Stimulated activated CD8-positive, alpha-beta memory T cell treated with anti-CD3 and anti-CD28 coated beads, Interleukin-15, amount 100 ng/mL, for 4 hours (primary cell): ENCODE data around the gene CCSER2.
"Not testable (repeated sequence)": the region's sequence is repeated elsewhere in the genome, so short reads cannot be mapped to it uniquely, and the experiment has no call there.

Experiments
- DNase-seq, 2 donors: peaks; one replicate each; pipeline ENCODE4 v3.0.0-alpha.2; 2020; ENCODE audit warnings: low read depth in 2 of 2

The CCSER2 gene

DNA sequence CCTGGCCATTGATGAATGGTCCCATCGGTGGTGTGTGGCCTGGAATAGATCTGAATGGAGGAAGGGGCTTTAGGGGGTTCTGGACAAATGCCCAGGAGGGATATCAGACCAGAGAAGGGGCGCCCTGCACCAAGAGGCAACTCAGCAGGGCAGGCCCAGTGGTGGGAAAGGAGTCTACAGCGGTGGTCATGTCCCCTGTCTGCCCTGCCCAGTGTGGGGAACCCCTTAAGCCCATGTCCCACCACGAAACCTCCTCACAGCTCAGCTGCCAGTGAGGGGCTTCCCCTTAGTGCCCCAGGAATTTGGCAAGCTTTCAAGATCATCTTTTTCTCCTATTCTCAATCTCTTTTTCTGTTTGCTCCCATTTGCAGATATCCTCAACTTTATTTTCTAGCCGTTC lies 14.1 kb upstream of the CCSER2 start:
- no peak for DNase-seq

DNA sequence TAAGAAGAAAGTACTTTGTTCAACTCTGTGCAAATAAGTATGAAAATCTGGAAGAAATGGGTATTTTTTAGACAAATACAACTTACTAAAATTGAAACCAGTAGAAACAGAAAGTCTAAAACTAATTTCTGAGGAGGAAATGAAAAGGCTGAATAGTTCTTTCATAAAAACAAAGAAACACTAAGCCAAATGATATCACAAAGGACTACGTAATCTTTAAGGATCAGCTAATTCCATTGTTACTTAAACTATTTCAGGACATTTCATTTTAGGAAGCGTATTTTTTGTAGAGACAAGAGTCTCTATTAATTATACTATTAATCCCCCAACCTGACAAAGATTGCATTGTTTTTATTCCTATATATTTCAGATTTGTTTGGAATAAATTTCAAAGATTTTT lies 11.2 kb upstream of the CCSER2 start:
- DNase-seq: no peak

DNA sequence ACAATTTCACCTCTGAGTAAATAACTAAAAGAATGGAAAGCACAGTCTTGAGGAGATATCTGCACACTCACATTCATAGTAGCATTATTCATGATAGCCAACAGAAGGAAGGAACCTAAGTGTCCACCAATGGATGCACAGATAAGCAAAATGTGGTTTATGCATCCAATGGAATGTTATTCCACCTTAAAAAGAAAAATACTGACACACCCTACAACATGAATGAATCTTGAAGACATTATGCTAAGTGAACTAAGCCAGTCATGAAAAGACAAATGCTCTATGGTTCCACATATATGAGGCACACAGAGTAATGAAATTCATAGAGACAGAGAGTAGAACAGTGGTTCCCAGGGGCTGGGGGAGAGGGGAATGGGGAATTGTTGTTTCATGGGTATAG lies 6.5 kb upstream of the CCSER2 start:
- DNase-seq: no peak

DNA sequence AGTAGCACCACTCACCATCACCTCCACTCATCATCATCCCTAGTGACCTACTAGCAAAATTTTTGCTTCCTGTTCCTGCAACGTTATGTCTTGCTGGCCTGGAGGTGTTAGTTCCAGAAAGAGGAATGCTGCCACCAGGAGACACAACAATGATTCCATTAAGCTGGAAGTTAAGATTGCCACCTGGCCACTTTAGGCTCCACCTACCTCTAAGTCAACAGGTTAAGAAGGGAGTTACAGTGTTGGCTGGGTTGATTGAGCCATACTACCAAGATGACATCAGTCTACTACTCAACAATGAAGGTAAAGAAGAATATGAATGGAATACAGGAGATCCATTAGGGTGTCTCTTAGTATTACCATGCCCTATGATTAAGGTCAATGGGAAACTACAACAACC lies 4.8 kb upstream of the CCSER2 start:
- DNase-seq: not testable (repeated sequence)

DNA sequence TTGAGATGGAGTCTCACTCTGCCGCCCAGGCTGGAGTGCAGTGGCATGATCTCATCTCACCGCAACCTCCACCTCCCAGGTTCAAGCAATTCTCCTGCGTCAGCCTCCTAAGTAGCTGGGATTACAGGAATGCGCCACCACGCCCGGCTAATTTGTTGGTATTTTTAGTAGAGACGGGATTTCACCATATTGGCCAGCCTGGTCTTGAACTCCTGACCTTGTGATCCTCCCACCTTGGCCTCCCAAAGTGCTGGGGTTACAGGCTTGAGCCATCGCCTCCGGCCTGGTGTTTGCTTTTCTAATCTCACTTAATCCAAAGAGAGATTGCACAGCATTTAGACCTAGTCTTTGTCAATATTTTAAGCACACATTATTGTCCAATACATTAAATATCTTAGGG lies 1.4 kb upstream of the CCSER2 start:
- not testable (repeated sequence) for DNase-seq

DNA sequence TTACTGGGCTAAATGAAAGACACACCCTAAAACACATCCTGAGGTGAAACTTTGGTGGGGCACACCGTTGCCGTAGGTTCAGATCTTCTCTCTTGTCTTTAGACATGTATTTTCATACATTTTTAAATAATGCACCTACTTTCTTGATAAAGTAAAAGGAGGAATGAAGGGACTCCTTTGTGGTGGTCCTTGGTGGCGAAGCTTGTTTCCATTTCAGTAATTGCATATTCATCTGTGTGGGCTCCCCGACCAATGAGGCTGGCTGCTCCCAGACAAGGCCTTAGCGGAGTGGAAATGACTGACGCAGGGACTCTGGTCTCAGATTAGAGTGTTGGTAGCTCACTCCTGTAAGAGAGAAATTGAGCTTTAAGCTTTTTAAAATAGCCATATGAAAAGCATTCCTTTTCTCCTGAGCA lies 815 bp downstream of the CCSER2 start:
- DNase-seq: peak; percentile 29 to 36

DNA sequence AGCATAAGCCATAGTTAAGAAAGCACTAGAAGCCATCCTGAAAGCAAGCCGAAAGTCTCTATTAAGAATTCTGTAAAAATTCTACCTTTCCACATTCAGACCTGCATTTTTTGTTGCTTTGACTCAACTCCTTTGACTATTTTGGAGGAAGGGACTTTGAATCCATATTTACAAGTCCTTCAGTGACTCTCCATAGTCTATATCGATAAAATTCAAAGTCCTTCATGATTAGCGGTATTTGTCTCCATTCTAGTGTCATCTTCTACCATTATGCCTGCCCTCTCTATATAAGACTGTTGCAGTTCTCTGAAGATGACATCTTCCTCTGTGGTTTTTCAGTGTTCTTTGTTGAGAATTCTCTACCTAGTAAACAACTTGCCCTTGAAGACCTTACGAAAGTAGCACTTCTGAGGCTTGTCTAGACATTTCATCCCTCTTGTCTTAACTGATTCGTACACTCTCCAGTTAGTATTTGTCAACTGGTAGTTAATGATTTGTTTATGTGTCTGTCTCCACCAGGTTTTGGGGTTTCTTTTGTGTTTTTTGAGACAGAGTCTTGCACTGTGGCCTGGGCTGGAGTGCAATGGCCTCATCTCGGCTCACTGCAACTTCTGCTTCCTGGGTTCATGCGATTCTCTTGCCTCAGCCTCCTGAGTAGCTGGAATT lies 1.7 kb downstream of the CCSER2 start:
- no peak for DNase-seq

DNA sequence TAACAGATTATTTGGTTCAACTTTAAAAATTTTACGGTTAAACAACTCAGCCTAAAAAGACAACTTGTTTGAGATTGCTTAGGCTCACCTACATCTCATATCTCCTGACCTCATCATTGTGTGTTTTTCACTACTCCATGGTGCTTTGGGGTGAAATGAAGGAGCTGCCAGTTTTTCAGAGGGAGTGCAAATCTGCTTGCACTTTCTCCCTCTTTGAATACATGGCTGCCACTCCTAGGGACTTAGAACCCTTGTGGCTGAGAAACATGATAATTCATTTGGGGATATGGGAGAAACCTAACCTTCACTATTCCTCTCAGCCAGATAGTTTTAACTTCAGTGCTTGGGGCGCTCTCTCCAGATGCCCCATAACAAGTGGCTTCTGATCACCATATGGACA lies 2.7 kb downstream of the CCSER2 start:
- no peak for DNase-seq

DNA sequence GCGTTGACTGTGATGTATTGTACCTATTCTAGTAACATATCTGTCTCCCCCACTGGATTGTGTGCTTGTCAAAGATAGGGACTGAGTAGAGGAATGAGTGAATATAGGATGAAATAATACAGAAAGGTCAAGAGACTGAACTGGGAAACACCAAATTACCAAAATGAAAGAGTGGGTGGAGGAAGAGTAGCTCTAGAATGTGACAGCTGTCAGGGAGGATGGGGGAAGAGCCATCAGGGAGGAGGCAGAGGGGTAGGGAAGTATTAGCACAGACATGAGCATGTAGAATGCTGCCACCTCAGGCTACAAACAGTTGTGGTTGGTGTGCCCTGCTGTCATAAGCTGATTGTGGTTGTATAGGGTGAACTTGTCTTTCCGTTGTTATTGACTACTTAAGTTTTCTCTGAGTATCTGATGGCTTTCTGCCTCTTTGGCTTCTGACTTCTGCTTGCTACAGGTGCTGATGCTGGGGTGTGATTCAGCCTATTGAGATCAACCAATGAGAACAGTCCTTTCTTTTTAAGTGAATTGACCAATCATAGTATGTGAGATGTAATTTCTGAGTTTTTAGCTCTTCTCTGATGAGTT lies 5.6 kb downstream of the CCSER2 start:
- DNase-seq: peak; percentile 40 to 57

DNA sequence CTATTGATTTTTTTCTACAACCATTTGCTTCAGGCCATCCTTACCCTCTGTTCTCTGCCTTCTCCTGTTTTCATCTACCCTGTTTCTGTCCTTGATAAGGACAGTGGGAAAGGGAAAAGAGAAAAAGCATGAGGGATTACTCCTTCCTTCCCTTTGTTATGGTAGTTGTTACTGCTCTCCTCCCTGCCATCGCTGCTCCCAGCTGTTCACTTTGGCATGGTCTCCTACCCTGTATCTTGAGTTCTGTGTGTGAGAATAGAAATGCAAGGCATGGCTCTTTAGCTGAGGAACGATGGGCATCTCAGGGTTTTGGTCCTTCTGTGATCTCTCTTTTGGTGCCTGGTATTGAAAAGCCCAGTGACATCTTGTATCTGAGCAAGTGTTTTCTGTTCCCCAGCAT lies 6.4 kb downstream of the CCSER2 start:
- no peak for DNase-seq

DNA sequence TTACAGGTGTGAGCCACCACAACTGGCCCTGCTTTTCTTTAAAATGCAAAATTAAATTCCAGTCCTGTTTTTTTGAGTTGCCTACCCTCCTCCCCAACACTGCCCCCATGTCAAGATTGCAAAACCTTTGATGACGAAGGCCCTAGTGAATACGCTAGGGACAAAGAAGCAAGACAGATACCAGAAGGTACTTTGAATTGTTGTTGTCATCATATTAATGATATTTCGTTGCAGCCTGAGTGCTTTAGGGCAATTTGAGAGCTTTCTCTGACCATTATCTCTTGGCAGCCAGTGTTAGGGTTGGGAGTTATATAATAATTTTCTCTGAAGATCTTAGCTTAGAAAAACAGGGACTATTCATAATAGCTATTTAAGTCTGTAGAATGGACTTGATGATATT lies 7.1 kb downstream of the CCSER2 start:
- no peak for DNase-seq

DNA sequence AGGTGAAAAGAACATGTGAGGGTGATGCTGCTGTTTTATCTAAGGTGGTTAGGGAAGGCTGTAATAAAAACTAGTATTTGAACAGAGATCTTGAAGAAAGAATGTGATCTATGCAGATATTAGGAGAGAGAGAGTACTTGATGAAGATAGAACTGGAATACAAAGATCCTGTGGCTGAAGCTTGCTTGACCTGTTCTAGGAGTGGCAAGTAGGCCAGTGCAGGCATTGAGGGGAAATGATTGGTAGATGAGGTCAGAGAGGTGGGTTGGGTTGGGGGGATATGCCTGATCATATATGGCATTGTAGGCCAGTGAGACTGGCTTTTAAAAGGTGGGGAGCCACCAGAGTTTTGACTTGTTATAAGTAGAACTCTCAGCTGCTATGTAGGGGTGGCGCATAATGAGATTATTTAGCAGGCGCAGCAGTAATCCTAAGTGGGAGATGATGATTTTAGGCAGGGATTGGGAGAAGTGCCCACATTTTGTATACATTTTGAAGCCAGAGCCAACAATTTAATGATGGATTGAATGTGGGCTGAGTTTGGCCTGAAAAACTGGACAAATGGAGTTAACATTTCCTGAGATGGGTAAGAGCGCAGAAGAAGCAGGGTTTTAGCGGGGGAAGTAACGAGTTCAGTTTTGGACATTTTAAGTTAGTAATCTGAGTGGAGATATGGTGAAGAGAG lies 8.2 kb downstream of the CCSER2 start:
- DNase-seq: no peak

DNA sequence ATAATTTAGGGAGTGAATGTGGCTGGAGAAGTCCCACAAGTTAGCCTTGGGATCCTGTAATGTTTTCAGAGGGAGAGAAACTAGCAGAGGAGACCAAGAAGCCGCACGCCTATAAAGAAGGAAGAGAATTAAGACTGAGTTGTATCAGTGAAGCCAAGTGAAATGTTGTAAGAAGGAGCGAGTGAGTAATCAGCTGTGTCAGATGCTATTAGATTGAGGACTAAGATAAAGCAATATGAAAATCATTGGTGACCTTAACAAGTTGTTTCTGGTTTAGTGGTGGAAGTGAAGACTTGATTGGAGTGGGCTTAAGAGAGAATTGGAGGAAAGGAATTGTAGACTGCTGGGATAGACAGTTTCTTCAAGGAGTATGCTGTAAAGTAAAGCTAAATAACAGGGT lies 8.8 kb downstream of the CCSER2 start:
- no peak for DNase-seq

DNA sequence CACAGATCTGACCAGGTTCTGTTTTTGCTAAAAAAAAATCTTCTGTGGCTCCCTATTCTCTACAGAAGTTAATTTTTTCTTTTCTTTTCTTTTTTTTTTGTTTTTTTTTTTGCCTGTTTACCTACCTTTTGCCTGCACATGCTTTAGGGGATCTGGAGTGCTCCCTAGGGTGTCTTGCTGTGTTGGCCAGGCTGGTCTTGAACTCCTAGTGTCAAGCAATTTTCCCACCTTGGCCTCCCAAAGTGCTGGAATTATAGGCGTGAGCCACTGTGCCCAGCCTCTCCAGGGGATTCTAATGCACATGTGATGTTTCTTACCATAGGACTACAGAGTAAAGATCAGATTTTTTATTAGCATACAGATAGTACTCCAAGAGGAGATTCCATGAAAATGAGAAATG lies 10.6 kb downstream of the CCSER2 start:
- no peak for DNase-seq

DNA sequence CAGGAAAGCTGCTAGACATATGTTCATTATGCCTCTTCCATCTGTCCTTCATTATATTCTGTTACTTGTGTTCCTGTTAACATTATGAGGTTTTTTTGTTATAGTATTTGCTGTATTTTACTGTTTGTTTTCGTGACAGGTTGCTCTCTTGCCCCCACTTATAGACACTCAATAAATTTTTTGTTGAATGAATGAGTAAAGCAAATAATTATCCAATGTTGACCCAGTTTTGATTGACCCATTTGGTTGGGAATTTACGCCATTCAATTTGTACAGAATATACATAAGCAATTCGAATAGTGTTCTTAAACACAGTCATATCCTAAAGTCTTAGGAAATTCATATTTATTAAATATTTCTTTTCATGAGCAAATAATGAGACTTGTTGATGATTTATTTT lies 11.8 kb downstream of the CCSER2 start:
- DNase-seq: no peak

DNA sequence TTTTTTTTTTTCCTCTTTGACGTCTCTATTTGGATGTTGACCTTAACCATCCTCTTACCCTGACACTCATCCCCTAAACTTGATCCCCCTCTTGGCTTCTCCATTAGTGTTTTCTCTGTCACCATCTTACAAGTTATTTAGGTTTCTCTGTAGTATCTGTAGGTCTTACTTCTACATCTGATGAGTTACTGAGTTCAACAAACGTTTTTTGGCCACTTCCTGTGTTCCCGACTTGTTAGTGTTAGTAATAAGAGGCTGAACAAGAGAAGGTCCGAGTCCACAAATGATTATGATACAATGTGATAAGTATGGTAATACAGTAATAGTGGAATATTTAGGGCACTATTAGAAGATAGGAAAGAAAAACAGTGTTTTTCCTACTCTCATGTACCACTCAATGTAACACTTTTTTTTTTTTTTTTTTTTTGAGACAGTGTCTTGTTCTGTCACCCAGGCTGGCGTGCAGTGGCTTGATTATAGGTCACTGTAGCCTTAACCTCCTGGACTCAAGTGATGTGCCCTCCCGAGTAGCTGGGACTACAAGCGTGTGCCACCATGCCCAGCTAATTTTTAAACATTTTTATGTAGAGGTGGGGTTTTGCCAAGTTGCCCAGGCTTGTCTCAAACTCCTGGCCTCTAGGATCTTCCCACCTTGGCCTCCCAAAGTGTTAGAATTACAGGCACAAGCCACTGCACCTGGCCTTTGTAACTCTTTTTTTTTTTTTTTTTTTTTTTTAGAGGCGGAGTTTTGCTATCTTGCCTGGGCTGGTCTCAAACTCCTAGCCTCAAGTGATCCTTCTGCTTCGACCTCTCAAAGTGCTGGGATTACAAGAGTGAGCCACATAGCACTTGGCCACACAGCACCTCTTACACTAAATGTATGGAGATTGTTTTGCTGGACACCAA lies 12.5 kb downstream of the CCSER2 start:
- no peak for DNase-seq

DNA sequence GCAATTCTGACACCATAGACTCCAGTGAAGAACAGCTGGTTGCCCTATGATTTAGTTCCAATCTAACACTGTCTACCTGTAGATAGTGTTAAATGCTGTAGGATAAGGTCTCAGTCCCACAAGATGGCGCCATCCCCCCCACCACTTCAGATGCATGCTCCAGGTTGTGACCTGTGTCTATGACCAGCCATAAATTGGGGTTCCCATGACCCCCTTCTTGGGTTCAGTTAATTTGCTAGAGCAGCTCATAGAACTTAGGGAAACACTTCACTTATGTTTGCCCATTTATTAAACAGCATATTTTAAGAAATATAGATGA lies 13.1 kb downstream of the CCSER2 start:
- DNase-seq: no peak

DNA sequence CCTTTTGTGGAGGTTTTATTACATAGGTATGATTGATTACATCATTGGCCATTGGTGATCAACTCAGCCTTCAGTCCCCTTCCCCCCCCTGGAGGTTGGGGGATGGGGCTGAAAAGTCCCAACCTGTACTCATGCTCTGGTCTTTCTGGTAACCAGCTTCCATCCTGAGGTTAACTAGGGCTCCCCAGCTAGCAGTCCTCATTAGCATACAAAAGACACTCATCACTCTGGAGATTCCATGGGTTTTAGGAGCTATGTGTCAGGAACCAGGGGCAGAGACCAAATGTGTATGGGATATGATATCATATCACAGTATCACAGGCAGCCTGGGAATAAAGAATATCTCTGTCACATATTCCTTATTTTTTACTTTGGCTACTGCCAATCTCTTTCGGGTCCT lies 13.6 kb downstream of the CCSER2 start:
- DNase-seq: no peak

DNA sequence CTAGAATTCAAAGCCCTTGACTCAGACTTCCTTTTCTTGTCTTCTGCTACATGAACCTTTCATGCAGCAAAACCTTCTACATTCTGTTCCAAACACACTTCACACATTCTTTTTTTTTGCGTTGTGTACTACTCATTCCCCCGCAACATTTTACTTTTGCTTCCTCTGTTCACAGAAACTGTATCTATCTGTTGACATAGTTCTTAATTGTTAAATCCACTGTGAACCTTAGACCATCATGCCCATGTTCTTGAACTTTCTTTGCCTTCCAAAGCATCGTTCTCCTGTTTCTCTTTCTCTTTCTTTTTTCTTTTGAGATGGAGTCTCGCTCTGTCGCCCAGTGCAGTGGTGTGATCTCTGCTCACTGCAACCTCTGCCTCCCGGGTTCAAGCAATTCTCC lies 14.2 kb downstream of the CCSER2 start:
- DNase-seq: no peak

DNA sequence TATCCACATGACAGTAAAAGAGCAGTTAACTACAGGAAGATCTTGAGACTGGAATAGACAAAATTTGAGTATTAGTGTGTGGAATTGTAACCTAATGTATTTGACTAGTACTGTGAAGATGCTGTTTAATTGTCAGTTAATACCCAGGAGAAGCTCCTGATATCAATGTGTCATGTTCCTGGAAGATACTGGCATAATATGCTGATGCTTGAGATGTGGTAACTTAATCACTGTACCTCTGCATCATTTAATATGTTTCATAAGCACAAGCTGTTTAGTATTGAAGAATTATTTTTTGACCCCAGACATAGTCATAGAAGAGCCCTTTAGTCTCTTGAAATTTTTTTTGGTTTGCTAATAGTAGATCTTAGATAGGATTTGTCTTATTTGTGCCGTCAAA lies 15.4 kb downstream of the CCSER2 start:
- no peak for DNase-seq

DNA sequence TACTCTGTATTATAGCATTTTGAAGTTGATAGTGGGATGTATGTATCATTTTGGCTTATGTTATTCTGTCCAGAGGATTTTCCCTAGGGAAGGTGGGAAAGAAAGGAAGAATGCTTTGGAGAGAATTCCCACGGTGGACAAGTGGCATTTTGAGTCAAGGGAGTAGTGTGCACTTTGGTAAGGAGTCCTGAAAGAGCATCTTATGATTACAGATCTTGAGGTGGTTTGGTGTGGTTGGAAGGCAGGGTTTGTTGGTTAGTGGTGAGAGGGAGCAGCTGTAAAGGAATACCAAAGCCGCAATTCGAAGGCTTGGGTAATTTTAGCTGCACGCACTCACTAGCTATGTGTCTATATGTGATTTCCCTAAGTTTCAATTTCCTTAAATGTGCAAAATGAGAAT lies 16.1 kb downstream of the CCSER2 start:
- DNase-seq: no peak

DNA sequence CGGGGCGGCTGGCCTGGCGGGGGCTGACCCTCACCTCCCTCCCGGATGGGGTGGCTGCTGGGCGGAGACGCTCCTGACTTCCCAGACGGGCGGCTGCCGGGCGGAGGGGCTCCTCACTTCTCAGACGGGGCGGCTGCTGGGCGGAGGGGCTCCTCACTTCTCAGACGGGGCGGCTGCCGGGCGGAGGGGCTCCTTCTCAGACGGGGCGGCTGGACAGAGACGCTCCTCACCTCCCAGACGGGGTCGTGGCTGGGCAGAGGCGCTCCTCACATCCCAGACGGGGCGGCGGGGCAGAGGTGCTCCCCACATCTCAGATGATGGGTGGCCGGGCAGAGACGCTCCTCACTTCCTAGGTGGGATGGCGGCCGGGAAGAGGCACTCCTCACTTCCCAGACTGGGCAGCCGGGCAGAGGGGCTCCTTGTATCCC lies 19.2 kb downstream of the CCSER2 start:
- DNase-seq: not testable (repeated sequence)

DNA sequence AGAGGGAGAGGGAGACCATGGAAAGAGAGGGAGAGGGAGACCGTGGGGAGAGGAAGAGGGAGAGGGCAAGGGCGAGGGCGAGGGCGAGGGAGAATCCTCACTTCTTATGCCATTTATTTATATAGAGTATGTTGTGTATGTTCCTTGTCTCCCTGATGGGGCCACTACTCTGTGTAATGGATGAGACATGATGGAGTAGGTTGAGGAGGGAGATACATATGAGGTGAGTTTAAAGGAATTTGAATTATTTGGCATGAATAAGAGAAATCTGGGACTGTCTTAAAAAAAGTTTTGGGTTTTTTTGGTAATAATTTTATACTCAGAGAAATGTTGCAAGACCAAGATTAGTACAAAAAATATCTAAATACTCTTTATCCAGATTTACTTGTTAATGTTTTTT lies 20.1 kb downstream of the CCSER2 start:
- no peak for DNase-seq
